Stimulated activated CD8-positive, alpha-beta memory T cell treated with anti-CD3 and anti-CD28 coated beads, Interleukin-7, amount 100 ng/mL, for 48 hours (primary cell): ENCODE measurements around the gene PRPSAP2.

Source experiments
- DNase-seq, 2 donors: peaks; one replicate each; pipeline ENCODE4 v3.0.0-alpha.2; 2020; ENCODE audit warnings: low read depth in 1 of 2; ENCODE audit errors: extremely low read depth in 1 of 2

Gene PRPSAP2

DNA sequence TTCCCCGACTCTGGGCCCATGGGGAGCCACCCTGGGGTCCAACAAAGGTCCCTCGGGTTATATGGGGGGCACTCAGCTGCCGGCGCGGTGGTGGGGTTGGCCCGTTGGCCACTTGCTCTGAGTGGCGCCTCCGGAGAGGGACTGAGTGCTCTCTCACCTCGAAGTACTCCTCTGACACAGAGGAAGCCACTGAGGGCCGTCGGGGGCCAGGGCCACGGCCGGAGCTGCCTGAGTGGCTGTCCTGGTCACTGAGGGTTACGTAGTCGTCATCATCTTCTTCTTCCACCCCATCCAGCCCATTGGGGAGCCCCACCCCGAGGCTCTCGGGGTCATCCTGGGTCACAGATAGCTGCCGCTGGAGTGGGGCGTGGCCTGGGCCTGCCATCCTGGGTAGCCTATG is 119.7 kb downstream of the PRPSAP2 start:
- DNase-seq = no peak

DNA sequence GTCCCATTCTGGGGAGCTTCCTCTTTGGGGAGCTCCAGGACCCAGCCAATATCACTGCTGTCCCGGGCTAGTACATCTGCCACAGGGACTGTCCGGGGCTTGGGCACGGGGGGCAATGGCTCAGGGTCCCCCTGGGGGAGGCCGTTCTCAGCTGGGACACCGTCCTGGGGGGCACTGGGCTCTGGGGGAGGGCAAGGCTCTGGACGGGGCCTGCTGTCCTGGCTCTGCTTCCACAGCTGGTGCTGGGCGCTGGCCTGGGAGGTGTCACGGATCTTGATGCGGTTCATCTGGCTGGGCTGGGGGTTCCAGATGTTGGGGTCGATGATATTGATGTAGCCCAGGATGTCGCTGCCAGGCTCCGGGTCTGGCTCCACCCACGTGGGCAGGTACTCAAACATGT is 120.1 kb downstream of the PRPSAP2 start:
- DNase-seq = no peak

DNA sequence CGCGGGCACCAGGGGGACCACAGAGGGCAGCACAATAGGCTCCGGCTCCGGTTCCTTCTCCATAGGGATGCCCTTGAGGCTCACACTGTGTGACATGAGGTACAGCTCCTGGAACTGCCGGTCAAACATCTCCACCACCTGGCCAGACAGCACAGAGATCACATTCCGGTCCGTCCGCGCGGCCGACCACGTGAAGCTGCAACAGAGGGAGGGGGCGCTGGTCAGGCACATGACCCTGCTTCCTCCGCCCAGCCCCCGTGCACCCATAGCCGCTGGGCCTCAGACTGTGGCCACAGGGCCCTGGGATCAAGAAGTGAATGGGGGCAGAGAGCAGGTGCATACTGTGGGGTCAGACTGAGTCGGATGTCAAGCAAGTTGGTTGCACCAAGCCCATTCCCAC is 120.7 kb downstream of the PRPSAP2 start:
- DNase-seq = no peak
